Measurements from ENCODE around the gene VPS37C. TPM values are rescaled to one million over a fixed set of nuclear protein-coding genes. Genes with fewer than 3 reads are reported as not detected.

The VPS37C gene
- total RNA-seq, 4 donors from 2014 or later = 28.9 to 56.9 (median 40.3) TPM

- no peaks in the 10 kb centered on the region for H3K36me3 ChIP-seq
- DNase-seq = no peak
- H3K27me3 ChIP-seq = no peaks in the 10 kb centered on the region
- H3K4me1 ChIP-seq = no peaks in the 10 kb centered on the region
- TF ChIP-seq CTCF (IDR thresholded peaks at IDR 0.05) = no peak
- TF ChIP-seq POLR2A (IDR thresholded peaks at IDR 0.05) = no peak
- no peaks in the 10 kb centered on the region for H3K9me3 ChIP-seq
- H3K27ac ChIP-seq = peak overlapping the region in 1 of 4 donors; percentile 22
- H3K4me3 ChIP-seq = no peak overlapping the region
Measured at GRCh38 chr11:61107888-61108287, 53.3 kb downstream of the VPS37C start.

- no peaks in the 10 kb centered on the region for H3K9me3 ChIP-seq
- H3K27ac ChIP-seq = no peak overlapping the region
- no peaks in the 10 kb centered on the region for H3K27me3 ChIP-seq
- no peaks in the 10 kb centered on the region for H3K4me1 ChIP-seq
- H3K4me3 ChIP-seq = no peak overlapping the region
- TF ChIP-seq CTCF (IDR thresholded peaks at IDR 0.05) = no peak
- no peak for TF ChIP-seq POLR2A (IDR thresholded peaks at IDR 0.05)
- no peak for DNase-seq
- H3K36me3 ChIP-seq = no peaks in the 10 kb centered on the region
Measured at GRCh38 chr11:61106894-61107470, 54.2 kb downstream of the VPS37C start.

GRCh38 chr11:61106296-61106695 is 54.9 kb downstream of the VPS37C start:
- Histone ChIP-seq H3K4me3 (no peak overlapping the region), H3K36me3 (no peaks in the 10 kb centered on the region)
- no peak for DNase-seq

GRCh38 chr11:61104963-61105362 is 56.3 kb downstream of the VPS37C start:
- no peaks in the 10 kb centered on the region for H3K9me3 ChIP-seq
- H3K4me3 ChIP-seq = no peak overlapping the region
- H3K27me3 ChIP-seq = no peaks in the 10 kb centered on the region
- H3K4me1 ChIP-seq = no peaks in the 10 kb centered on the region
- no peak for DNase-seq
- H3K27ac ChIP-seq = peak overlapping the region in 1 of 4 donors; percentile 77
- TF ChIP-seq CTCF (IDR thresholded peaks at IDR 0.05) = no peak
- TF ChIP-seq POLR2A (IDR thresholded peaks at IDR 0.05) = no peak
- H3K36me3 ChIP-seq = no peaks in the 10 kb centered on the region

More at GRCh38 chr11:61106296-61106695, 54.9 kb downstream of the VPS37C start:
- H3K27ac ChIP-seq = peak overlapping the region in 1 of 4 donors; percentile 32
- no peaks in the 10 kb centered on the region for H3K27me3 ChIP-seq
- H3K4me1 ChIP-seq = no peaks in the 10 kb centered on the region
- TF ChIP-seq CTCF (IDR thresholded peaks at IDR 0.05) (no peak), POLR2A (IDR thresholded peaks at IDR 0.05) (no peak)
- no peaks in the 10 kb centered on the region for H3K9me3 ChIP-seq

- DNase-seq = no peak
- H3K9me3 ChIP-seq = no peaks in the 10 kb centered on the region
- TF ChIP-seq POLR2A (IDR thresholded peaks at IDR 0.05) (no peak), CTCF (IDR thresholded peaks at IDR 0.05) (no peak)
- no peaks in the 10 kb centered on the region for H3K4me1 ChIP-seq
- H3K4me3 ChIP-seq = peak overlapping the region in 2 of 4 donors; percentile 29 to 43
- no peaks in the 10 kb centered on the region for H3K36me3 ChIP-seq
- peak overlapping the region in 3 of 4 donors; percentile 72 to 81 (median 77) for H3K27ac ChIP-seq
- no peaks in the 10 kb centered on the region for H3K27me3 ChIP-seq
Measured at GRCh38 chr11:61103851-61104423, 57.3 kb downstream of the VPS37C start.
